K562 (cell line): ENCODE measurements around the gene ENDOD1. TPM values are rescaled to one million over a fixed set of nuclear protein-coding genes. Genes with fewer than 3 reads are reported as not detected.

Experiments used
- BHLHE40 ChIP-seq: IDR thresholded peaks from 2 replicates; pipeline ENCODE4 v1.6.1; 2011; ENCODE audit warnings: low read length, improper control_type of control experiment
- CBX2 ChIP-seq: fragments of 200-600 bp; sonication (generic); IDR thresholded peaks from one replicate; pipeline ENCODE4 v1.6.1; 2012; ENCODE audit warnings: mild to moderate bottlenecking, low read length, inconsistent platforms; ENCODE audit not compliant: insufficient read depth, poor library complexity, severe bottlenecking
- DIDO1 ChIP-seq: fragments of 450-650 bp; IDR thresholded peaks from 2 replicates; pipeline ENCODE4 v1.6.1; 2016; ENCODE audit warnings: low read depth, missing biosample characterization, missing genetic modification characterization
- EWSR1 ChIP-seq: fragments of 450-650 bp; IDR thresholded peaks from 2 replicates; pipeline ENCODE4 v1.6.1; 2018; ENCODE audit warnings: borderline replicate concordance, mild to moderate bottlenecking, low read depth, moderate library complexity; ENCODE audit not compliant: partially characterized antibody
- LEF1 ChIP-seq: fragments of 450-650 bp; IDR thresholded peaks from 2 replicates; pipeline ENCODE4 v1.6.1; 2016; ENCODE audit warnings: mild to moderate bottlenecking
- MBD2 ChIP-seq: sonication (generic); IDR thresholded peaks from 2 replicates; pipeline ENCODE4 v1.6.1; 2016; ENCODE audit warnings: low read depth, borderline replicate concordance
- NCOA1 ChIP-seq: fragments of 450-650 bp; IDR thresholded peaks from 2 replicates; pipeline ENCODE4 v1.6.1; 2016; ENCODE audit warnings: low read depth
- NCOA4 ChIP-seq: fragments of 450-650 bp; IDR thresholded peaks from 2 replicates; pipeline ENCODE4 v1.6.1; 2018; ENCODE audit warnings: mild to moderate bottlenecking; ENCODE audit not compliant: partially characterized antibody
- PCBP1 ChIP-seq: fragments of 200-400 bp; formaldehyde crosslinking; IDR thresholded peaks from 2 replicates; pipeline ENCODE4 v1.6.1; 2018; ENCODE audit warnings: mild to moderate bottlenecking, low read depth, low read length; ENCODE audit not compliant: poor library complexity, severe bottlenecking
- POLR2B ChIP-seq: fragments of 450-650 bp; IDR thresholded peaks from 2 replicates; pipeline ENCODE4 v1.6.1; 2018; ENCODE audit warnings: low read depth; ENCODE audit not compliant: partially characterized antibody
- POLR2H ChIP-seq: IDR thresholded peaks from 2 replicates; pipeline ENCODE4 v1.6.1; 2016; ENCODE audit warnings: missing genetic modification characterization, low read depth, mild to moderate bottlenecking, control low read depth, missing compliant biosample characterization, moderate library complexity
- U2AF1 ChIP-seq: fragments of 200-400 bp; formaldehyde crosslinking; optimal IDR thresholded peaks from 2 replicates; pipeline ENCODE3; 2017; ENCODE audit warnings: mild to moderate bottlenecking, low read depth, low read length, moderate library complexity
- ZNF274 ChIP-seq: IDR thresholded peaks from 2 replicates; pipeline ENCODE4 v1.6.1; 2011; ENCODE audit warnings: low read depth, mild to moderate bottlenecking, low read length, moderate library complexity, borderline replicate concordance
- ZNF3 ChIP-seq: fragments of 250-450 bp; sonication (Bioruptor Pico); IDR thresholded peaks from 2 replicates; pipeline ENCODE4 v1.5.0; 2021; ENCODE audit warnings: mild to moderate bottlenecking, moderate library complexity
- ZNF77 ChIP-seq: fragments of 250-450 bp; sonication (Bioruptor Pico); IDR thresholded peaks from 2 replicates; pipeline ENCODE4 v1.5.0; 2020
- ZNF780A ChIP-seq: fragments of 250-450 bp; sonication (Bioruptor Pico); IDR thresholded peaks from 2 replicates; pipeline ENCODE4 v1.5.0; 2021; ENCODE audit warnings: mild to moderate bottlenecking
- polyA plus RNA-seq, 8 experiments: library from polyadenylated mRNA; depleted of rRNA in 4 of 8; stranded (reverse) in 5 of 8; unstranded in 3 of 8; fragments of >200 nt; fragmentation: Nextera tagmentation in 2 of 8; fragmentation: Illumina TruSeq in 1 of 8; extraction: Ambion mirVana in 2 of 8; extraction: Trizol in 1 of 8; gene quantifications; 2 replicates each; pipeline versions ENCODE4 v1.2.1 to v1.2.3, GENCODE V29; 2011 to 2014; ENCODE audit warnings: inconsistent platforms in 1 of 8, missing spikeins in 1 of 8
- total RNA-seq, 7 experiments: library from RNA; depleted of rRNA in 6 of 7; stranded (reverse); fragments of >200 nt in 6 of 7; fragmentation: Illumina TruSeq in 2 of 7; extraction: Trizol in 2 of 7; gene quantifications; 2 replicates each; pipeline versions ENCODE4 v1.2.1 to v1.2.3, GENCODE V29; 2011 to 2021; ENCODE audit warnings: low replicate concordance in 1 of 7
- TF ChIP-seq, protein P1 (sequence below): fragments of 450-650 bp; formaldehyde crosslinking; IDR thresholded peaks from 2 replicates; pipeline ENCODE4 v1.4.0; 2020; ENCODE audit warnings: mild to moderate bottlenecking
- TF ChIP-seq, protein P2 (sequence below): sonication (generic); formaldehyde crosslinking; IDR thresholded peaks from 2 replicates; pipeline ENCODE4 v1.8.0; 2022; ENCODE audit warnings: mild to moderate bottlenecking, missing genetic modification reagents
- TF ChIP-seq, protein P3 (sequence below): fragments of 250-450 bp; sonication (Bioruptor Pico); IDR thresholded peaks from 2 replicates; pipeline ENCODE4 v1.4.0; 2020; ENCODE audit warnings: borderline replicate concordance
- TF ChIP-seq, protein P4 (sequence below), 3 experiments: IDR thresholded peaks in 2 of 3; conservative IDR thresholded peaks in 1 of 3; 2 replicates each; pipeline ENCODE4 v1.5.1; 2011 to 2012; ENCODE audit warnings: low read length in 3 of 3, mild to moderate bottlenecking in 3 of 3, control low read depth in 2 of 3, improper control_type of control experiment in 1 of 3, inconsistent platforms in 1 of 3, low read depth in 1 of 3, mixed read lengths in 1 of 3, moderate library complexity in 1 of 3; ENCODE audit not compliant: insufficient read depth in 2 of 3

Gene ENDOD1
- total and polyA plus RNA-seq, 9 of the 15 experiments (the other 6 are each of a cell fraction or from before 2014, with no cell fraction given): 4.2 to 11.8 (median 9.3) TPM

DNA sequence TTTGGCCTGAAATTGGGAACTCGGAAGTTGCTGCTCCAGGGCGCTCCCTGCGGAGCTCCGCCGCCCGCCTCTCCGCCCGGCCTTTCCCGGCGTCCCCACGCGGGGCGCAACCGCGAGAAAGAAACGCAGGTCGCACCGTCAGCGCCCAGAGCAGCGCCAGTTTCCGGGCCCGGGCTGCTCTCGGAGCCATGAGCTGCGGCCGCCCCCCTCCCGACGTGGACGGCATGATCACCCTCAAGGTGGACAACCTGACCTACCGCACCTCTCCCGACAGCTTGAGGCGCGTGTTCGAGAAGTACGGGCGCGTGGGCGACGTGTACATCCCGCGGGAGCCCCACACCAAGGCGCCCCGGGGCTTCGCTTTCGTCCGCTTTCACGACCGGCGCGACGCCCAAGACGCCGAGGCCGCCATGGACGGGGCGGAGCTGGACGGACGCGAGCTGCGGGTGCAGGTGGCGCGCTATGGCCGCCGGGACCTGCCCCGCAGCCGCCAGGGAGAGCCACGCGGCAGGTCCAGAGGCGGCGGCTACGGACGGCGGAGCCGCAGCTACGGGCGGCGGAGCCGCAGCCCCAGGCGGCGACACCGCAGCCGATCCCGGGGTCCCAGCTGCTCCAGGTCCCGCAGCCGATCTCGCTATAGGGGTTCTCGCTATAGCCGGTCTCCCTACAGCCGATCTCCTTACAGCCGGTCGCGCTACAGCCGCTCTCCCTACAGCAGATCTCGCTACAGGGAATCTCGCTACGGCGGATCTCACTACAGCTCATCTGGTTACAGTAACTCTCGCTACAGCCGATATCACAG, 22.4 kb upstream of the ENDOD1 start (continued):
- TF ChIP-seq, protein P1, sequence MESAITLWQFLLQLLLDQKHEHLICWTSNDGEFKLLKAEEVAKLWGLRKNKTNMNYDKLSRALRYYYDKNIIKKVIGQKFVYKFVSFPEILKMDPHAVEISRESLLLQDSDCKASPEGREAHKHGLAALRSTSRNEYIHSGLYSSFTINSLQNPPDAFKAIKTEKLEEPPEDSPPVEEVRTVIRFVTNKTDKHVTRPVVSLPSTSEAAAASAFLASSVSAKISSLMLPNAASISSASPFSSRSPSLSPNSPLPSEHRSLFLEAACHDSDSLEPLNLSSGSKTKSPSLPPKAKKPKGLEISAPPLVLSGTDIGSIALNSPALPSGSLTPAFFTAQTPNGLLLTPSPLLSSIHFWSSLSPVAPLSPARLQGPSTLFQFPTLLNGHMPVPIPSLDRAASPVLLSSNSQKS: no peak
- TF ChIP-seq NCOA4: no peak
- TF ChIP-seq POLR2B: peak; percentile 76
- no peak for TF ChIP-seq ZNF780A (CRISPR knock-in tag)
- no peak; the same call in 1 of the 2 replicates for TF ChIP-seq BHLHE40
- TF ChIP-seq, protein P2, sequence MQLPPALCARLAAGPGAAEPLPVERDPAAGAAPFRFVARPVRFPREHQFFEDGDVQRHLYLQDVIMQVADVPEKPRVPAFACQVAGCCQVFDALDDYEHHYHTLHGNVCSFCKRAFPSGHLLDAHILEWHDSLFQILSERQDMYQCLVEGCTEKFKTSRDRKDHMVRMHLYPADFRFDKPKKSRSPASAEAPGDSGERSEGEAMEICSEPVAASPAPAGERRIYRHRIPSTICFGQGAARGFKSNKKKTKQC (CRISPR knock-in tag): peak; percentile 66
- no peak for TF ChIP-seq CBX2
- no peak for TF ChIP-seq DIDO1 (tag)
- TF ChIP-seq, protein P3, sequence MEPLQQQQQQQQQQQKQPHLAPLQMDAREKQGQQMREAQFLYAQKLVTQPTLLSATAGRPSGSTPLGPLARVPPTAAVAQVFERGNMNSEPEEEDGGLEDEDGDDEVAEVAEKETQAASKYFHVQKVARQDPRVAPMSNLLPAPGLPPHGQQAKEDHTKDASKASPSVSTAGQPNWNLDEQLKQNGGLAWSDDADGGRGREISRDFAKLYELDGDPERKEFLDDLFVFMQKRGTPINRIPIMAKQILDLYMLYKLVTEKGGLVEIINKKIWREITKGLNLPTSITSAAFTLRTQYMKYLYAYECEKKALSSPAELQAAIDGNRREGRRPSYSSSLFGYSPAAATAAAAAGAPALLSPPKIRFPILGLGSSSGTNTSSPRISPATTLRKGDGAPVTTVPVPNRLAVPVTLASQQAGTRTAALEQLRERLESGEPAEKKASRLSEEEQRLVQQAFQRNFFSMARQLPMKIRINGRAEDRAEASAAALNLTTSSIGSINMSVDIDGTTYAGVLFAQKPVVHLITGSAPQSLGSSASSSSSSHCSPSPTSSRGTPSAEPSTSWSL: no peak
- peak; percentile 59 for TF ChIP-seq PCBP1
- peak; percentile 44; the same call in 1 of the 2 replicates for TF ChIP-seq MBD2
- TF ChIP-seq POLR2H: peak; percentile 48
- TF ChIP-seq ZNF77 (CRISPR knock-in tag): no peak
- TF ChIP-seq ZNF3: no peak
- no peak for TF ChIP-seq ZNF274
- TF ChIP-seq U2AF1: peak; percentile 26
- no peak for TF ChIP-seq LEF1
- no peak for TF ChIP-seq EWSR1
- TF ChIP-seq, protein P4, sequence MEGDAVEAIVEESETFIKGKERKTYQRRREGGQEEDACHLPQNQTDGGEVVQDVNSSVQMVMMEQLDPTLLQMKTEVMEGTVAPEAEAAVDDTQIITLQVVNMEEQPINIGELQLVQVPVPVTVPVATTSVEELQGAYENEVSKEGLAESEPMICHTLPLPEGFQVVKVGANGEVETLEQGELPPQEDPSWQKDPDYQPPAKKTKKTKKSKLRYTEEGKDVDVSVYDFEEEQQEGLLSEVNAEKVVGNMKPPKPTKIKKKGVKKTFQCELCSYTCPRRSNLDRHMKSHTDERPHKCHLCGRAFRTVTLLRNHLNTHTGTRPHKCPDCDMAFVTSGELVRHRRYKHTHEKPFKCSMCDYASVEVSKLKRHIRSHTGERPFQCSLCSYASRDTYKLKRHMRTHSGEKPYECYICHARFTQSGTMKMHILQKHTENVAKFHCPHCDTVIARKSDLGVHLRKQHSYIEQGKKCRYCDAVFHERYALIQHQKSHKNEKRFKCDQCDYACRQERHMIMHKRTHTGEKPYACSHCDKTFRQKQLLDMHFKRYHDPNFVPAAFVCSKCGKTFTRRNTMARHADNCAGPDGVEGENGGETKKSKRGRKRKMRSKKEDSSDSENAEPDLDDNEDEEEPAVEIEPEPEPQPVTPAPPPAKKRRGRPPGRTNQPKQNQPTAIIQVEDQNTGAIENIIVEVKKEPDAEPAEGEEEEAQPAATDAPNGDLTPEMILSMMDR (IDR thresholded peaks at IDR 0.05 in 2 of 3, conservative IDR thresholded peaks at IDR 0.05 in 1 of 3; ENCODE audit: insufficient read depth in 2 of 3, low read depth in 1 of 3, low read length in 3 of 3): peak; percentile 63 to 98 (median 87)
- TF ChIP-seq NCOA1: no peak
